ENCODE results near the gene TCF7L1.
"Not testable (repeated sequence)": the region's sequence is repeated elsewhere in the genome, so short reads cannot be mapped to it uniquely, and the experiment has no call there.

Gene TCF7L1

GRCh38 chr2:85133751-85134254 lies 611 bp downstream of the TCF7L1 start:
- DNase-seq, result no peak

- DNase-seq, result no peak
These were observed 1.2 kb downstream of the TCF7L1 start for GRCh38 chr2:85134255-85134895.

GRCh38 chr2:85134896-85135659 lies 1.9 kb downstream of the TCF7L1 start:
- DNase-seq, result no peak

- DNase-seq, result no peak
These were observed 2.4 kb downstream of the TCF7L1 start for GRCh38 chr2:85135660-85135914.

- no peak for DNase-seq
These were observed 4.0 kb downstream of the TCF7L1 start for GRCh38 chr2:85137156-85137555.

- no peak for DNase-seq
These were observed 10.4 kb downstream of the TCF7L1 start for GRCh38 chr2:85143463-85144082.

- no peak for DNase-seq
These were observed 12.1 kb downstream of the TCF7L1 start for GRCh38 chr2:85145116-85145820.

- DNase-seq, result no peak
These were observed 15.0 kb downstream of the TCF7L1 start for GRCh38 chr2:85148190-85148589.

- no peak for DNase-seq
These were observed 17.8 kb downstream of the TCF7L1 start for GRCh38 chr2:85151026-85151425.

- no peak for DNase-seq
These were observed 19.7 kb downstream of the TCF7L1 start for GRCh38 chr2:85152895-85153294.

- no peak for DNase-seq
These were observed 21.0 kb downstream of the TCF7L1 start for GRCh38 chr2:85154048-85154753.

- DNase-seq, result not testable (repeated sequence)
These were observed 21.9 kb downstream of the TCF7L1 start for GRCh38 chr2:85155082-85155481.

- DNase-seq, result no peak
These were observed 23.0 kb downstream of the TCF7L1 start for GRCh38 chr2:85156153-85156552.

GRCh38 chr2:85156619-85157018 lies 23.4 kb downstream of the TCF7L1 start:
- no peak for DNase-seq

GRCh38 chr2:85157345-85157744 lies 24.2 kb downstream of the TCF7L1 start:
- no peak for DNase-seq

- no peak for DNase-seq
These were observed 25.5 kb downstream of the TCF7L1 start for GRCh38 chr2:85158559-85159273.

GRCh38 chr2:85159589-85159988 lies 26.4 kb downstream of the TCF7L1 start:
- no peak for DNase-seq

GRCh38 chr2:85160966-85161960 lies 28.1 kb downstream of the TCF7L1 start:
- DNase-seq, result no peak

GRCh38 chr2:85162746-85163301 lies 29.6 kb downstream of the TCF7L1 start:
- no peak for DNase-seq

GRCh38 chr2:85163675-85164074 lies 30.5 kb downstream of the TCF7L1 start:
- no peak for DNase-seq

- DNase-seq, result no peak
These were observed 31.0 kb downstream of the TCF7L1 start for GRCh38 chr2:85164145-85164569.
